GM06990 (cell line): ENCODE data around the gene C2CD3.

Experiments used
- DNase-seq: peaks from one replicate; pipeline ENCODE4 v3.0.0-alpha.2; 2011; ENCODE audit not compliant: insufficient read length; ENCODE audit errors: extremely low read depth
- H3K27me3 ChIP-seq: replicated peaks from 2 replicates; pipeline ENCODE4 v1.6.0; 2011; ENCODE audit warnings: low read length; ENCODE audit not compliant: control insufficient read depth, insufficient read depth
- H3K36me3 ChIP-seq: 2 replicates; pipeline ENCODE4 v1.5.1; 2011; ENCODE audit warnings: low read length; ENCODE audit not compliant: control insufficient read depth, insufficient read depth
- H3K4me3 ChIP-seq: replicated peaks from 2 replicates; pipeline ENCODE4 v1.5.1; 2011; ENCODE audit warnings: low read depth, mild to moderate bottlenecking, control low read depth, low read length
- CTCF ChIP-seq: IDR thresholded peaks from 2 replicates; pipeline ENCODE4 v1.5.1; 2011; ENCODE audit warnings: low read length, control low read depth, mild to moderate bottlenecking, inconsistent platforms; ENCODE audit not compliant: insufficient read depth, poor library complexity, severe bottlenecking

C2CD3 gene

GRCh38 chr11:74004046-74004695, 166.6 kb downstream of the C2CD3 start:
- Histone ChIP-seq H3K27me3 (no peaks in the 10 kb centered on the region), H3K4me3 (no peak overlapping the region), H3K36me3 (peaks cover 2% of the 10 kb centered on the region)
- TF ChIP-seq CTCF, result no peak
- no peak for DNase-seq

- Histone ChIP-seq H3K36me3 (peaks cover 2% of the 10 kb centered on the region), H3K27me3 (no peaks in the 10 kb centered on the region), H3K4me3 (no peak overlapping the region)
- DNase-seq, result no peak
- TF ChIP-seq CTCF, result no peak
Observed at GRCh38 chr11:74002832-74003231, 168.0 kb downstream of the C2CD3 start.

- Histone ChIP-seq H3K36me3 (peaks cover 2% of the 10 kb centered on the region), H3K4me3 (no peak overlapping the region), H3K27me3 (no peaks in the 10 kb centered on the region)
- TF ChIP-seq CTCF, result no peak
- no peak for DNase-seq
Observed at GRCh38 chr11:74001822-74002286, 168.9 kb downstream of the C2CD3 start.

- Histone ChIP-seq H3K36me3 (peaks cover 2% of the 10 kb centered on the region), H3K4me3 (no peak overlapping the region), H3K27me3 (no peaks in the 10 kb centered on the region)
- no peak for TF ChIP-seq CTCF
- DNase-seq, result no peak
Observed at GRCh38 chr11:74000307-74001133, 170.3 kb downstream of the C2CD3 start.

- H3K4me3 ChIP-seq, result no peak overlapping the region
- TF ChIP-seq CTCF, result no peak
- H3K36me3 ChIP-seq, result peaks cover 2% of the 10 kb centered on the region
- no peak for DNase-seq
- H3K27me3 ChIP-seq, result no peaks in the 10 kb centered on the region
Observed at GRCh38 chr11:73999581-74000306, 171.1 kb downstream of the C2CD3 start.
